Keratinocyte (primary cell): ENCODE measurements around the gene NRG3. TPM values are rescaled to one million over a fixed set of nuclear protein-coding genes. Genes with fewer than 3 reads are reported as not detected.

Experiments
- DNase-seq: peaks from one replicate; pipeline ENCODE4 v3.0.0-alpha.2; 2011; ENCODE audit warnings: low read depth, missing footprints, low spot score
- FAIRE-seq: peaks from 2 replicates; lab custom pipeline; 2011; peaks lifted over from hg19 to GRCh38; lab: Jason Lieb, UNC
- H2AFZ ChIP-seq: 2 replicates; pipeline ENCODE4 v1.6.0; 2012; ENCODE audit warnings: low read length, control low read depth, inconsistent platforms; ENCODE audit not compliant: control insufficient read depth
- H3K27ac ChIP-seq: 2 replicates; pipeline ENCODE4 v1.5.1; 2011; ENCODE audit warnings: low read length; ENCODE audit not compliant: control insufficient read depth, insufficient read depth
- H3K27me3 ChIP-seq: 3 replicates; pipeline ENCODE4 v1.6.0; 2011; ENCODE audit warnings: low read length; ENCODE audit not compliant: control insufficient read depth, insufficient read depth; ENCODE audit errors: extremely low read depth
- H3K36me3 ChIP-seq, 2 experiments: 2 replicates in 1 of 2; 3 replicates in 1 of 2; pipeline ENCODE4 v1.5.1; 2011; ENCODE audit warnings: low read length in 2 of 2, mild to moderate bottlenecking in 1 of 2; ENCODE audit not compliant: control insufficient read depth in 2 of 2, insufficient read depth in 2 of 2; ENCODE audit errors: extremely low read depth in 1 of 2
- H3K4me1 ChIP-seq: 3 replicates; pipeline ENCODE4 v1.5.1; 2011; ENCODE audit warnings: low read length; ENCODE audit not compliant: control insufficient read depth, insufficient read depth; ENCODE audit errors: extremely low read depth
- H3K4me2 ChIP-seq: 3 replicates; pipeline ENCODE4 v1.6.0; 2011; ENCODE audit warnings: low read depth, low read length; ENCODE audit not compliant: control insufficient read depth, insufficient read depth; ENCODE audit errors: extremely low read depth
- H3K4me3 ChIP-seq, 3 experiments: fragments of 200-600 bp in 1 of 3; sonication (generic) in 1 of 3; 2 replicates in 2 of 3; 3 replicates in 1 of 3; pipeline ENCODE4 v1.5.1; 2011 to 2016; ENCODE audit warnings: low read length in 3 of 3, mild to moderate bottlenecking in 3 of 3, control low read depth in 2 of 3, inconsistent platforms in 1 of 3, low read depth in 1 of 3, mixed read lengths in 1 of 3, mixed run types in 1 of 3, moderate library complexity in 1 of 3; ENCODE audit not compliant: control insufficient read depth in 2 of 3, insufficient read depth in 2 of 3; ENCODE audit errors: extremely low read depth in 1 of 3
- H3K79me2 ChIP-seq: 2 replicates; pipeline ENCODE4 v1.6.0; 2012; ENCODE audit warnings: low read length; ENCODE audit not compliant: control insufficient read depth, insufficient read depth
- H3K9ac ChIP-seq: 3 replicates; pipeline ENCODE4 v1.6.0; 2011; ENCODE audit warnings: low read length; ENCODE audit not compliant: control insufficient read depth, insufficient read depth; ENCODE audit errors: extremely low read depth
- H3K9me1 ChIP-seq: 3 replicates; pipeline ENCODE4 v1.6.0; 2011; ENCODE audit warnings: low read length; ENCODE audit not compliant: control insufficient read depth, insufficient read depth; ENCODE audit errors: extremely low read depth
- H3K9me3 ChIP-seq: 2 replicates; pipeline ENCODE4 v1.5.1; 2012; ENCODE audit warnings: low read depth, low read length; ENCODE audit not compliant: control insufficient read depth
- H4K20me1 ChIP-seq: 3 replicates; pipeline ENCODE4 v1.6.0; 2011; ENCODE audit warnings: low read length; ENCODE audit not compliant: control insufficient read depth, insufficient read depth; ENCODE audit errors: extremely low read depth
- EZH2 ChIP-seq: IDR thresholded peaks from one replicate; pipeline ENCODE4 v1.6.1; 2012; ENCODE audit warnings: inconsistent platforms, mild to moderate bottlenecking, low read length, moderate library complexity
- dilution Hi-C: fragments of 300-500 bp; cut with MboI; formaldehyde crosslinking; loops from one replicate; pipeline ENCODE4 v1.7.0; 2020; ENCODE audit warnings: low sequenced_read_pairs; ENCODE audit not compliant: extremely low pct_ligation_motif_present
- polyA plus RNA-seq, 5 experiments: library from polyadenylated mRNA; depleted of rRNA in 3 of 5; stranded (reverse) in 3 of 5; stranded (forward) in 1 of 5; unstranded in 1 of 5; fragments of >200 nt; gene quantifications; 1 replicate in 1 of 5; 2 replicates in 3 of 5; 3 replicates in 1 of 5; pipeline versions ENCODE4 v1.2.1 to v1.2.3, GENCODE V29; 2011 to 2012; ENCODE audit warnings: missing spikeins in 2 of 5, low read depth in 1 of 5, low replicate concordance in 1 of 5
- TF ChIP-seq, protein P1 (sequence below), 3 experiments: IDR thresholded peaks in 1 of 3; conservative IDR thresholded peaks in 1 of 3; optimal IDR thresholded peaks in 1 of 3; 2 replicates in 2 of 3; 3 replicates in 1 of 3; pipeline versions ENCODE3 to v1.5.1; 2011; ENCODE audit warnings: low read length in 3 of 3, mild to moderate bottlenecking in 3 of 3, moderate library complexity in 2 of 3, control low read depth in 1 of 3, inconsistent platforms in 1 of 3; ENCODE audit not compliant: insufficient read depth in 2 of 3; ENCODE audit errors: extremely low read depth in 1 of 3

Gene NRG3
- polyA plus RNA-seq, 1 donor (not counting 4 experiments of a cell fraction or from before 2014, with no cell fraction given) = not detected

DNA sequence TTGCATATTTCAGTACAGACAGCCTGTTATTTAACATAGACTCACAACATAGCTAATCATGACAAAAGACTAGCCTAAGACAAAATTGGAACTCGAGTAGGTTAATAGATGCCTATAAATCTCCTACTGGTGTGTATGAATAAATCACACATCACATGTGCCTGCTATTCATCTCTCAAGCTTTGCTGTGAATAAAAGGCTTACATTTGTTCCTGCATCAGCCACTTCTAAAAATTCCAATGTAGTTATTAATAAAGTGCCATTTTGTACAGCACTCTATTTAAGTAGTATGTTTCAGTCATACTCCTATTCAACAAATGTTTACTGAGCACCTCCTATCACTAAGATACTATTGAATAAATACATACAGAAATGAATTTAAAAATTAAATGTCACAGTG, 486.3 kb downstream of the NRG3 start:
- H4K20me1 ChIP-seq = no peaks in the 10 kb centered on the region
- dilution Hi-C loops = no loop called here
- H3K36me3 ChIP-seq = no peaks in the 10 kb centered on the region
- no peak for TF ChIP-seq EZH2
- TF ChIP-seq, protein P1, sequence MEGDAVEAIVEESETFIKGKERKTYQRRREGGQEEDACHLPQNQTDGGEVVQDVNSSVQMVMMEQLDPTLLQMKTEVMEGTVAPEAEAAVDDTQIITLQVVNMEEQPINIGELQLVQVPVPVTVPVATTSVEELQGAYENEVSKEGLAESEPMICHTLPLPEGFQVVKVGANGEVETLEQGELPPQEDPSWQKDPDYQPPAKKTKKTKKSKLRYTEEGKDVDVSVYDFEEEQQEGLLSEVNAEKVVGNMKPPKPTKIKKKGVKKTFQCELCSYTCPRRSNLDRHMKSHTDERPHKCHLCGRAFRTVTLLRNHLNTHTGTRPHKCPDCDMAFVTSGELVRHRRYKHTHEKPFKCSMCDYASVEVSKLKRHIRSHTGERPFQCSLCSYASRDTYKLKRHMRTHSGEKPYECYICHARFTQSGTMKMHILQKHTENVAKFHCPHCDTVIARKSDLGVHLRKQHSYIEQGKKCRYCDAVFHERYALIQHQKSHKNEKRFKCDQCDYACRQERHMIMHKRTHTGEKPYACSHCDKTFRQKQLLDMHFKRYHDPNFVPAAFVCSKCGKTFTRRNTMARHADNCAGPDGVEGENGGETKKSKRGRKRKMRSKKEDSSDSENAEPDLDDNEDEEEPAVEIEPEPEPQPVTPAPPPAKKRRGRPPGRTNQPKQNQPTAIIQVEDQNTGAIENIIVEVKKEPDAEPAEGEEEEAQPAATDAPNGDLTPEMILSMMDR (optimal IDR thresholded peaks at IDR 0.05 in 1 of 3, IDR thresholded peaks at IDR 0.05 in 1 of 3, conservative IDR thresholded peaks at IDR 0.05 in 1 of 3; ENCODE audit: extremely low read depth in 1 of 3, insufficient read depth in 2 of 3, low read length in 3 of 3) = no peak
- H3K9me3 ChIP-seq = no peaks in the 10 kb centered on the region
- no peak for DNase-seq
- H3K4me3 ChIP-seq = no peak overlapping the region
- no peak overlapping the region for H3K27ac ChIP-seq
- H3K79me2 ChIP-seq = no peaks in the 10 kb centered on the region
- H3K27me3 ChIP-seq = no peaks in the 10 kb centered on the region
- H3K9ac ChIP-seq = no peak overlapping the region
- no peak overlapping the region for H3K4me2 ChIP-seq
- no peak overlapping the region for H2AFZ ChIP-seq
- FAIRE-seq = no peak
- no peaks in the 10 kb centered on the region for H3K9me1 ChIP-seq
- H3K4me1 ChIP-seq = no peaks in the 10 kb centered on the region

GRCh38 chr10:82377608-82378007, 502.6 kb downstream of the NRG3 start:
- DNase-seq = no peak
- H4K20me1 ChIP-seq = no peaks in the 10 kb centered on the region
- no peak overlapping the region for H3K27ac ChIP-seq
- no peaks in the 10 kb centered on the region for H3K79me2 ChIP-seq
- no peak overlapping the region for H2AFZ ChIP-seq
- TF ChIP-seq, protein P1 (optimal IDR thresholded peaks at IDR 0.05 in 1 of 3, IDR thresholded peaks at IDR 0.05 in 1 of 3, conservative IDR thresholded peaks at IDR 0.05 in 1 of 3; ENCODE audit: extremely low read depth in 1 of 3, insufficient read depth in 2 of 3, low read length in 3 of 3) = no peak
- TF ChIP-seq EZH2 = no peak
- no peak overlapping the region for H3K4me2 ChIP-seq
- no peaks in the 10 kb centered on the region for H3K27me3 ChIP-seq
- no peak for FAIRE-seq
- no peak overlapping the region for H3K9ac ChIP-seq
- no peaks in the 10 kb centered on the region for H3K9me1 ChIP-seq
- no peaks in the 10 kb centered on the region for H3K36me3 ChIP-seq
- dilution Hi-C loops = no loop called here
- no peaks in the 10 kb centered on the region for H3K9me3 ChIP-seq
- no peaks in the 10 kb centered on the region for H3K4me1 ChIP-seq
- H3K4me3 ChIP-seq = no peak overlapping the region
